Esophagus (tissue), 2 donors: ENCODE results near the gene BPIFB6. TPM values are rescaled to one million over a fixed set of nuclear protein-coding genes. Genes with fewer than 3 reads are reported as not detected.

ENCODE experiments used
- H3K27ac ChIP-seq, 2 donors: one replicate each; pipeline ENCODE4 v1.5.1; 2013; ENCODE audit warnings: low read depth in 2 of 2, mild to moderate bottlenecking in 2 of 2, inconsistent platforms in 1 of 2, low read length in 1 of 2, moderate library complexity in 1 of 2
- H3K27me3 ChIP-seq, 2 donors: one replicate each; pipeline ENCODE4 v1.6.1; 2013; ENCODE audit warnings: low read length in 2 of 2, control low read depth in 1 of 2, mild to moderate bottlenecking in 1 of 2; ENCODE audit not compliant: insufficient read depth in 2 of 2, control insufficient read depth in 1 of 2
- H3K36me3 ChIP-seq, 2 donors: one replicate each; pipeline ENCODE4 v1.6.1; 2013; ENCODE audit warnings: low read length in 1 of 2; ENCODE audit not compliant: control insufficient read depth in 2 of 2, insufficient read depth in 2 of 2
- H3K4me1 ChIP-seq, 2 donors: one replicate each; pipeline ENCODE4 v1.6.1; 2013; ENCODE audit warnings: low read length in 1 of 2; ENCODE audit not compliant: control insufficient read depth in 2 of 2, insufficient read depth in 2 of 2
- H3K4me3 ChIP-seq, 2 donors: one replicate each; pipeline ENCODE4 v1.5.1; 2013; ENCODE audit warnings: low read length in 2 of 2, mild to moderate bottlenecking in 2 of 2, low read depth in 1 of 2, moderate library complexity in 1 of 2
- H3K9me3 ChIP-seq, 2 donors: one replicate each; pipeline ENCODE4 v1.6.1; 2013; ENCODE audit warnings: mild to moderate bottlenecking in 2 of 2, low read depth in 1 of 2, low read length in 1 of 2, moderate library complexity in 1 of 2; ENCODE audit not compliant: control insufficient read depth in 2 of 2, insufficient read depth in 1 of 2
- WGBS, 2 donors: extraction: QIAGEN DNeasy Blood & Tissue Kit; methylation state at CpG; one replicate each; pipeline ENCODE4 v1.1.7; 2013; 5-methylcytosine and 5-hydroxymethylcytosine counted together
- polyA plus RNA-seq, 2 donors: library from polyadenylated mRNA; stranded (reverse); fragments of 200-250 nt; gene quantifications; one replicate each; pipeline ENCODE4 v1.2.3, GENCODE V29; 2013
- donor health status: healthy with polysubstance abuse.
- donor health status: Bipolar disorder and iron deficiency.

BPIFB6 gene
- polyA plus RNA-seq, 2 donors, result not detected

DNA sequence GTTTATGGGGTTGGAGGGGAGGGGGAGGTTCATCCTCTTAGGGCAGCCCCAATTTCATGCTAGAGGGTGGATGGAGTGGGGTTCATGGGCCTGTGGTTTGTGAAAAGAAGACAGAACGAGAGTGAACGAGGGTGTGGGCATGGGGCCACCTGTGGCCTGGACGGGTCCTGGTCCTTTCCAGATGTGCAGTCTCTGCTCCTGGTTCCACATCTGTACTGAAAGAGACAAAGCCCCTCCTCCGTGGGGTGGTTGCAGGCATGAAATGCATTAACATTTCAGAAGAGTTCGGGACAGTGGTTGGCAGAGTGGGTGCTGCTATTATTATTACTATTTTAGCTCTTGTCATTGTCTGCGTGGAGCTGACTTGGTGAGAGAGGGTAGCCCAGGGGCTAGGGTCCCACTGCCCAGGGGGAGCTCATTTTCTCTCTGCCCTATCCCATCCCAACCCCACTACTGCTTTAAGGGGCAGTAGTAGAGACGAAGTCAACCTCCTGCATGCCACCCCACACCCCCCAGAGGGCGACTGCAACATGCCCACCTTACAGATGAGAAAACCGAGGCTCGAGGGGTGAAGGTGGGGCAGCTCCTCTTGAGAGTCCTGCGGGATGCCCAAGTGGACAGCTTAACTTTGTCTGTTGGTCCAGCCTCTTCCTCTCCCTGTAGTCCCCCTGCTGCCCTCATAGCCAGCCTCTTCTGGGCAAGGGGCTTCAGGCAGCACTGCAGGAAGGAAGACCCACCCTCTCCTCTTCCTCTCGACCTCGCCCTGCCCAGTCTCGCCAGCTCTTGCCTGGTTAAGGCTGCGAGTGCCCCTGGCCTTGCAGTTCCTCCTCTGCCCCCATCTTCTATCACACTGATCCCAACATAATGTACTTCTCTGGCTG lies 15.5 kb upstream of the BPIFB6 start:
- Histone ChIP-seq H3K4me3 (no peak overlapping the region), H3K27me3 (no peaks in the 10 kb centered on the region), H3K27ac (no peak overlapping the region), H3K4me1 (no peaks in the 10 kb centered on the region), H3K36me3 (no peaks in the 10 kb centered on the region), H3K9me3 (no peaks in the 10 kb centered on the region)
- 63 to 75% methylated on average over 15 of the region's 15 CpGs for WGBS, 2 donors

DNA sequence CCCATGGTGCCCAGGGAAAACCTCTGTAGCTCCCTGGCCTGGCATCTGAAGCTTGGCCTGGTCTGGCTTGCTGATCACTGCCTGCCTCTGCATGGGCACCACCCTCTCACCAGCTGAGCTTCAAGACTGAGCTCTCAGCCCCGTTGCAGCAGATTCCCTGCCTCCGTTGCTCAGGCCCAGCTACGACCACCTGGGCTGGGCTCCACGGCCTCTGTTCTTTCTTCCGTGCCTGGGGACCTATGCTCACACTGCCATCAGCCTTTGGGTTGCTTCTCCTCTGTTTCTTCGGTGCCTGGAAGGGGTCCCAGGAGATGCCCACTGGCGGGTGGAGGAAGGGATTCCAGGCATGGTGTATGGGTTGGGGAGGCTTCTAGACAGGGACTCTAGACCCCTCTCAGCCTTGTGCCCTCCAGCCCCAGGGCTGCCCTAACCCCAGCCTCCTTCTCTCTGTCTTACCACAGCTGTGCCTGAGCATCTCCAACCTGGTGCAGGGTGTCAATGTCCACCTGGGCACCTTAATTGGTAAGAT lies 14.8 kb upstream of the BPIFB6 start:
- Histone ChIP-seq H3K27me3 (no peaks in the 10 kb centered on the region), H3K4me1 (no peaks in the 10 kb centered on the region), H3K9me3 (no peaks in the 10 kb centered on the region), H3K27ac (no peak overlapping the region), H3K4me3 (no peak overlapping the region), H3K36me3 (no peaks in the 10 kb centered on the region)
- 75 to 76% methylated on average over 7 of the region's 7 CpGs for WGBS, 2 donors

DNA sequence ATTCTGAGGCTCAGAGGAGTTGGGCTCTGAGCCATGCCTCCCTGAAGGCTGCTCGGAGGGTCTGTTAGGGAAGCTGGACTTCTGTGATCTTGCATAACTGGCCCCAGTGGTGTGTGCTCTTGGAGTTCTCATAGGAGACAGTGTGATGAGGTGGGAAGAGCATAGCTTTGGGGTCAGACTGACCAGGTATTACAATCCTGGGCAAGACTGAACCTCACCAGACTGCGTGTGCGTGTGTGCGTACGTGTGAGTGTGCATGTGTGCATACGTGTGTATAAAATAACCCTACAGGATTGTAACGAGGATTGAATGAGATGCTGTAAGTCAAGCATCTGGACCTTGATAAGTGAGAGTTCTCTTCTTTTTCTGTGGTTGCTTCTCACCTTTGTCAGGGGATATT lies 13.9 kb upstream of the BPIFB6 start:
- Histone ChIP-seq H3K4me3 (no peak overlapping the region), H3K27me3 (no peaks in the 10 kb centered on the region), H3K9me3 (no peaks in the 10 kb centered on the region), H3K27ac (no peak overlapping the region), H3K4me1 (no peaks in the 10 kb centered on the region), H3K36me3 (no peaks in the 10 kb centered on the region)
- WGBS, 2 donors, result 77 to 85% methylated on average over 7 of the region's 7 CpGs

DNA sequence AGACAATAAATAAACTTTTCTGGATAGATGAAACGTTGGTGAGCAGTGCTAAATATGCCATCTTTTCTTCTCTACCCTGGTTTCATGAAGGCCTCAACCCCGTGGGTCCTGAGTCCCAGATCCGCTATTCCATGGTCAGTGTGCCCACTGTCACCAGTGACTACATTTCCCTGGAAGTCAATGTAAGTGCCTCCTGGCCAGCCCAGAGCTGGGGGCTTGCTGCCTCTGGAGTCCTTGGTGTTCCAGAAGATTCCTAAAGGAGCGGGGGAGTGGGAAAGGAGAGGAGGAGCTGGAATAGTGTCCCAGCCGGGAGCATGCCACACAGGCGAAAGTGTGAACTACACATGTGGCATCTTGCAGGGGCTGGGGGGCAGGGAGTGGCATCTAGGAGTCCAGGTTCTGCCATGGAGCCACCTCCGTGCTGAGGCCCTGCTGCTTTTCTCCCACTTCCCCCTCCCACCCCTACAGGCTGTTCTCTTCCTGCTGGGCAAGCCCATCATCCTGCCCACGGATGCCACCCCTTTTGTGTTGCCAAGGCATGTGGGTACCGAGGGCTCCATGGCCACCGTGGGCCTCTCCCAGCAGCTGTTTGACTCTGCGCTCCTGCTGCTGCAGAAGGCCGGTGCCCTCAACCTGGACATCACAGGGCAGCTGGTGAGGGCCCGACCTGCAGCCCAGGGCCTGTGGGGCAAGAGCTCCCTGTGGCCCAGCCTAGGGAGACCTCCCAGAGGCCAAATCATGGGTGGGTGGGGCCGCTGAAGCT lies 13.1 kb upstream of the BPIFB6 start:
- Histone ChIP-seq H3K27ac (no peak overlapping the region), H3K9me3 (no peaks in the 10 kb centered on the region), H3K36me3 (no peaks in the 10 kb centered on the region), H3K4me1 (no peaks in the 10 kb centered on the region), H3K27me3 (no peaks in the 10 kb centered on the region), H3K4me3 (no peak overlapping the region)
- 57 to 63% methylated on average over 14 of the region's 14 CpGs for WGBS, 2 donors

DNA sequence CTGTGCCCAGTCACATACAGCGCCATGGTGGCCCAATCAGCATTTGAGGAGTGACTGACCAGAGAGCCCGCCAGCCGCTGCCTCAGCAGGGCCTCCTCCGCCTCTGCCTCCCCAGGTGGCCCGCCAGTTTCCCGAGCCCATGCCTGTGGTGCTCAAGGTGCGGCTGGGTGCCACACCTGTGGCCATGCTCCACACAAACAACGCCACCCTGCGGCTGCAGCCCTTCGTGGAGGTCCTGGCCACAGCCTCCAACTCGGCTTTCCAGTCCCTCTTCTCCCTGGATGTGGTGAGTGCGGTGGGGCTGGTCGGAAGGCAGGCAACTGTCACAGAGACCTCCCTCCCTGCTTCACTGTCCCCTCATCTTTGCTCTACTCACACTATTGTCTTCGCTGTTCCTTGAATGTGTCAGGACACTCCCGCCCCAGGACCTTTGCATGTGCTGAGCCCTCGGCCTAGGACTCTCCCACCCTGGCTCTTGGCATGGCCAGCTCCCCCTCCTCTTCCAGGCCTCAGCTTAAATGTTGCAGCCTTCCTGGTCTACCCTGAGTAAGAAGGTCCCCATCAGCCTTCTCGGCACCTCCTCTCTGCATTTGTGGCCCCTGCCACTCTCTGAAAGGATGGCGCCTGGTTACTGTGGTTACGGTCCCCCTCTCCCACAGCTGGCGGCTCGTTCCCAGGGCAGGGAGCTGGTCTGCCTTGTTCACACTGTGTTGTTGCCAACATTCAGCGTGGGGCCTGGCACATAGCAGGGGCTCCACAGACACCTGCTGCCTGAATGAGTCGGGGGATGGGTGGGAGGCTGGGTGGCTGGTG lies 11.8 kb upstream of the BPIFB6 start:
- Histone ChIP-seq H3K27me3 (no peaks in the 10 kb centered on the region), H3K4me1 (no peaks in the 10 kb centered on the region), H3K36me3 (no peaks in the 10 kb centered on the region), H3K4me3 (no peak overlapping the region), H3K9me3 (no peaks in the 10 kb centered on the region), H3K27ac (no peak overlapping the region)
- WGBS, 2 donors, result 87 to 88% methylated on average over 23 of the region's 23 CpGs

DNA sequence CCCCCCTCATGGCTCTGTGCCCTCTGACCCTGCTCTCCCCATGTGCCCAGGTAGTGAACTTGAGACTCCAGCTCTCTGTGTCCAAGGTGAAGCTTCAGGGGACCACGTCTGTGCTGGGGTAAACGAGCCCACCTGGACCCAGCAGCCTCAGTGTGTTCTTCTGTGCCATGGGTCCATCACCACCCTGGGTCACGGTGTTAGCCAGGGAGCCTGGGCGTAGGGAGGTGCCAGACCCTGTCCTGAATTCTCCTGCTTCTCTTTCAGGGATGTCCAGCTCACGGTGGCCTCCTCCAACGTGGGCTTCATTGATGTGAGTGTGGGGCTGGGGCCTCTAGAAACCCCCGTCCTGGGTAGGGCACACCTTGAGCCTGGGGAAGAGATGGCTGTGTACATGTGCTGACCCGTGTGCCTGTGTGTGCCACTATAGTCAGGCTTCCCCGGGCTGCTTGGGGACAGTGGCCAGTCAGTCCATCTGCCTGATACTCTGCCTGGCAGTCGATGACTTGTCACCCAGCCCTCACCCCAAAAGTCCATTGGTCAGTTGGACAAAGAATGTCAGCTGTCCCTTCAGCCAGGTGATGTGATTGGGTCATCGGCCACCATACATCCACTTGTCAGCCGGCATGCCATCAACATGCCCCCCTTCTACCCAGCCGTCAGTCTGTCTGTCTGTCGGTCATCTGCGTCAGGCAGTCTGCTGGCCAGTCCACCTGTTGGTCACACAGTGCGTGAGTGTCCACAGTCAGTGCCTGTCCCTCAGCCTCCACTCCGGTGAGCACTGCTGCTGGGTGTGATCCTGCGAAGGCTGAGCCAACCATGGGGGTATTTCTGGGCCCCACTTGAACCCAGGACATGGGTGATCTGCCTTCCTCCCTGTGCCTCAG lies 10.9 kb upstream of the BPIFB6 start:
- H3K4me3 ChIP-seq, result no peak overlapping the region
- WGBS, 2 donors, result 84 to 85% methylated on average over 18 of the region's 18 CpGs
- H3K27me3 ChIP-seq, result no peaks in the 10 kb centered on the region
- H3K4me1 ChIP-seq, result no peaks in the 10 kb centered on the region
- H3K9me3 ChIP-seq, result no peaks in the 10 kb centered on the region
- no peaks in the 10 kb centered on the region for H3K36me3 ChIP-seq
- H3K27ac ChIP-seq, result no peak overlapping the region

DNA sequence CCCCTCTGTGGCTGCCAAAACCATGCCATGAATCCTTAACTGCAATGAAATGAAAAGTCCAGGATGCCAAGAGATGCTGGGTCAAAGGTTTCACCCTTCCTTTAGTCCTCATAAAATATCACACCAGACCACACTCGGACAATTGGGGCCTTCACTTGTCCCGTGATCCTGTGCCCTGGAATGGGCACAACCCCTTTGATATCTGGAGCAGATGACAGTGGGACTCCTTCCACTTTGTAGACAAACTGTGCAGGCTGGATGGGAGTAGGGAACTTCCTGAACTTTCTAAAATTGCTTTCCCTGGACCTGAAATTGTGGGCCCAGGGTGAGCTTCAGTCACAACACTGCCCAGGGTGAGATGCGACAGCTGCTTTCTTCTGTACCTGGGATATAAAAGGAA lies 9.6 kb upstream of the BPIFB6 start:
- no peak overlapping the region for H3K27ac ChIP-seq
- H3K4me1 ChIP-seq, result no peaks in the 10 kb centered on the region
- H3K27me3 ChIP-seq, result no peaks in the 10 kb centered on the region
- H3K4me3 ChIP-seq, result no peak overlapping the region
- 65 to 72% methylated on average over 3 of the region's 3 CpGs for WGBS, 2 donors
- no peaks in the 10 kb centered on the region for H3K9me3 ChIP-seq
- no peaks in the 10 kb centered on the region for H3K36me3 ChIP-seq

DNA sequence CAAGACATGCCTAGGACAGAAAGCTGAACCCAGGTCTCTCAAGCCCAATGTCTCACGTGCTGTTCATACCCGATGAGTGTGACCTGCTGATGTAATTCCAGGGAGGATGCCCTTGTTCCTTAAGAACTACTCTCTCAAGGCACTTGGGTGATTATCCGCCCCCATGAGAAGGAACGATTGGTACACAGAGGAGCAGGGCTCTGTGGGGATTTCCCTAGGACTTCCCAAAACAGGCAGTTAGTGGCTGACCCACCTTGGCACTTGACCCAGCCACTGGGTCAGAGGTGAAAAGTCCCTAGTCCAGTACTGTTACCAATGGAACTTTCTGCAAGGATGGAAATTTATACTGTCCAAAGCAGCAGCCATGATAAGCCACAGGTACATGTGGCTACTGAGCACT lies 9.2 kb upstream of the BPIFB6 start:
- no peaks in the 10 kb centered on the region for H3K27me3 ChIP-seq
- H3K4me1 ChIP-seq, result no peaks in the 10 kb centered on the region
- WGBS, 2 donors, result 59 to 63% methylated on average over 4 of the region's 4 CpGs
- no peak overlapping the region for H3K27ac ChIP-seq
- H3K9me3 ChIP-seq, result no peaks in the 10 kb centered on the region
- no peak overlapping the region for H3K4me3 ChIP-seq
- H3K36me3 ChIP-seq, result no peaks in the 10 kb centered on the region
